Measurements from ENCODE around the gene TMEM270. TPM values are rescaled to one million over a fixed set of nuclear protein-coding genes. Genes with fewer than 3 reads are reported as not detected.

The TMEM270 gene
- total RNA-seq, 1 experiment from 2014 or later, result 1.1 TPM

GRCh38 chr7:73831834-73832651, 28.9 kb upstream of the TMEM270 start:
- H3K9ac ChIP-seq (ENCODE audit: low read length), result peak overlapping the region; percentile 99
- H3K4me2 ChIP-seq (ENCODE audit: low read length), result peak overlapping the region; percentile 99
- peaks cover 54 to 78% of the 10 kb centered on the region in 2 experiments for H3K4me1 ChIP-seq (ENCODE audit: control insufficient read depth in 1 of 2, insufficient read depth in 2 of 2, low read length in 2 of 2)

More at GRCh38 chr7:73831834-73832651, 28.9 kb upstream of the TMEM270 start:
- ChIA-PET POLR2A (interaction anchor here (0.8 to 5.4 kb wide), 15 partner anchors 9 to 208 kb away, joined by 3 to 87 read pairs (median 11); partner anchors contain the start of genes ABHD11, CLDN3, METTL27 and MLXIPL), CTCF (interaction anchor here (1.0 to 1.9 kb wide), 6 partner anchors 21 to 147 kb away, joined by 3 to 8 read pairs (median 4); no protein-coding TSS in a partner anchor), RAD21 (ENCODE audit: low non-redundant PET in 1 of 2, low total read pairs in 2 of 2, uncharacterized antibody in 2 of 2, unreplicated experiment in 2 of 2) (interaction anchor here (1.4 to 1.6 kb wide), 2 partner anchors 10 to 18 kb away, joined by 3 to 6 read pairs; no protein-coding TSS in a partner anchor)
- peak overlapping the region; percentile 96 for H3K27ac ChIP-seq (ENCODE audit: low read depth, low read length)
- H3K36me3 ChIP-seq (ENCODE audit: control insufficient read depth in 1 of 2, insufficient read depth in 2 of 2, low read length in 2 of 2), result 0 out of 4 replicates have a peak, but pooled peaks cover 0 to 7% of the 10 kb centered on the region in 2 experiments
- BruUV-seq (replicated peaks), result TSS peak; percentile 43
- no peaks in the 10 kb centered on the region for H3K9me2 ChIP-seq (ENCODE audit: insufficient read depth)
- H3K27me3 ChIP-seq (ENCODE audit: insufficient read depth, low read length), result no peaks in the 10 kb centered on the region
- H4K20me1 ChIP-seq (ENCODE audit: insufficient read depth), result no peaks in the 10 kb centered on the region
- TF ChIP-seq FOSL1 (IDR thresholded peaks at IDR 0.05; ENCODE audit: low read depth), result no peak
- no peak for TF ChIP-seq SP1 (IDR thresholded peaks at IDR 0.05; ENCODE audit: low read depth)
- no peak for TF ChIP-seq RAD21 (IDR thresholded peaks at IDR 0.05; ENCODE audit: low read depth)
- TF ChIP-seq POLR2AphosphoS5 (IDR thresholded peaks at IDR 0.05; ENCODE audit: low read depth, low read length), result peak; percentile 86
- TF ChIP-seq ELF1 (IDR thresholded peaks at IDR 0.05; ENCODE audit: borderline replicate concordance, low read depth), result no peak
- TF ChIP-seq, protein P1, sequence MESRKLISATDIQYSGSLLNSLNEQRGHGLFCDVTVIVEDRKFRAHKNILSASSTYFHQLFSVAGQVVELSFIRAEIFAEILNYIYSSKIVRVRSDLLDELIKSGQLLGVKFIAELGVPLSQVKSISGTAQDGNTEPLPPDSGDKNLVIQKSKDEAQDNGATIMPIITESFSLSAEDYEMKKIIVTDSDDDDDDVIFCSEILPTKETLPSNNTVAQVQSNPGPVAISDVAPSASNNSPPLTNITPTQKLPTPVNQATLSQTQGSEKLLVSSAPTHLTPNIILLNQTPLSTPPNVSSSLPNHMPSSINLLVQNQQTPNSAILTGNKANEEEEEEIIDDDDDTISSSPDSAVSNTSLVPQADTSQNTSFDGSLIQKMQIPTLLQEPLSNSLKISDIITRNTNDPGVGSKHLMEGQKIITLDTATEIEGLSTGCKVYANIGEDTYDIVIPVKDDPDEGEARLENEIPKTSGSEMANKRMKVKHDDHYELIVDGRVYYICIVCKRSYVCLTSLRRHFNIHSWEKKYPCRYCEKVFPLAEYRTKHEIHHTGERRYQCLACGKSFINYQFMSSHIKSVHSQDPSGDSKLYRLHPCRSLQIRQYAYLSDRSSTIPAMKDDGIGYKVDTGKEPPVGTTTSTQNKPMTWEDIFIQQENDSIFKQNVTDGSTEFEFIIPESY (IDR thresholded peaks at IDR 0.05; ENCODE audit: extremely low read depth, insufficient replicate concordance, low read length), result no peak
- TF ChIP-seq ZFX (IDR thresholded peaks at IDR 0.05), result peak; percentile 31; the same call in 1 of the 2 replicates
- H3K9me3 ChIP-seq (ENCODE audit: control insufficient read depth in 1 of 2, insufficient read depth in 1 of 2, low read depth in 1 of 2, low read length in 2 of 2), result no peaks in the 10 kb centered on the region
- H3K79me2 ChIP-seq (ENCODE audit: insufficient read depth, low read length), result peaks cover 23% of the 10 kb centered on the region
- no peak overlapping the region for H2AFZ ChIP-seq (ENCODE audit: low read depth, low read length, poor library complexity, severe bottlenecking)
- intact Hi-C loops (cut with micrococcal nuclease), result loop anchor here (1.0 to 2.0 kb wide), 2 partner anchors 19 to 91 kb away; no protein-coding TSS in a partner anchor
- ATAC-seq, result peak; percentile 55
- peak; percentile 77 for DNase-seq (ENCODE audit: low read depth, low spot score)
- H3K4me3 ChIP-seq (replicated peaks in 1 of 2; ENCODE audit: low read depth in 1 of 2, low read length in 2 of 2), result peak overlapping the region; percentile 93 to 96

All from HCT116 (cell line).